Panc1 (cell line): ENCODE data around the gene DMRT2.

ENCODE experiments used
- CTCF ChIP-seq: fragments of 450-650 bp; IDR thresholded peaks from 2 replicates; pipeline ENCODE4 v1.5.1; 2017; ENCODE audit warnings: mild to moderate bottlenecking
- POLR2AphosphoS5 ChIP-seq: IDR thresholded peaks from 2 replicates; pipeline ENCODE4 v1.6.1; 2012; ENCODE audit warnings: mild to moderate bottlenecking, low read depth, low read length, moderate library complexity

DNA sequence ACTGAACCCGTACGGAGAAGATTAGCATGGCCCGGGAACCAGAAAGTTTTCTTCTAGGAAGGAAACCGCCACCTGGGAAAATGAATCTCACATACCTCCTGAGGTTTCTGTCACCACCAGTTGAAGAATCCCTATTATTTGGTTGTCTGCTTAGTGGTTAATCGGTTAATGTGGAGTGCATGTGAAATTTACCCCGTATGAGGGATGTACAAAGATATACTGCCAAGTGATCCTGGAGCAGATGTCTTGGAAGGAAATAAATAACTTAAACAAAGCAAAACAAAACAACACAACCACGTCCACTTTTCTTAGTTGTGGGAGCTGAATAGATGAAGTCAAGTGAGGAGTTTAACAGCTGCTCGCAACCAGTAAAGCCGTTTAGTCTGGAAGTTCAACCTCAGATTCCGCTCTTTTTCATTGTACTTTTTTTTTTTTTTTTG lies 3.8 kb downstream of the DMRT2 start:
- TF ChIP-seq CTCF (no peak), POLR2AphosphoS5 (no peak)
